ENCODE data around the gene SLC46A1.

DNA sequence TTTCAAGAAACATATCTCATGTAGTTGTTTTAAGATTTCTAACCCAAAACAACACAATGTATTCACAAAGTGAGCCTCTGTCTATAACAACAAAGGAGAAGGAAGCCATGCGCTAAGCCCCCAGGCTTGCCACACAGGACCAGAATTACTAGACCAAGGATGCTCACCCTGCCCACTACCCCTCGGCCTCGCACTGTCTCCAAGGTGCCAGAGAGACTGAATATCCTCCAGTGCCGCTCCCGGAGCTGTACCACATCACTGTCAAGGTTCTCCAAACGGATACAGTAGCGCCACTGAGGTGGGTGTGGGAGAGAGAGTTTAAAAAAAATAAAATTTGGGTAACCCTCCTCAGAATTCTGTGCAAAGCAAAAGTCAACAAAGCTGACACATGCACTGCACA lies 55.7 kb downstream of the SLC46A1 start:
- TF ChIP-seq EZH2 (optimal IDR thresholded peaks at IDR 0.05; ENCODE audit: low read depth, low read length) (no peak), EZH2phosphoT487 (IDR thresholded peaks at IDR 0.05; ENCODE audit: low read length) (no peak)
- TF ChIP-seq, protein P1, sequence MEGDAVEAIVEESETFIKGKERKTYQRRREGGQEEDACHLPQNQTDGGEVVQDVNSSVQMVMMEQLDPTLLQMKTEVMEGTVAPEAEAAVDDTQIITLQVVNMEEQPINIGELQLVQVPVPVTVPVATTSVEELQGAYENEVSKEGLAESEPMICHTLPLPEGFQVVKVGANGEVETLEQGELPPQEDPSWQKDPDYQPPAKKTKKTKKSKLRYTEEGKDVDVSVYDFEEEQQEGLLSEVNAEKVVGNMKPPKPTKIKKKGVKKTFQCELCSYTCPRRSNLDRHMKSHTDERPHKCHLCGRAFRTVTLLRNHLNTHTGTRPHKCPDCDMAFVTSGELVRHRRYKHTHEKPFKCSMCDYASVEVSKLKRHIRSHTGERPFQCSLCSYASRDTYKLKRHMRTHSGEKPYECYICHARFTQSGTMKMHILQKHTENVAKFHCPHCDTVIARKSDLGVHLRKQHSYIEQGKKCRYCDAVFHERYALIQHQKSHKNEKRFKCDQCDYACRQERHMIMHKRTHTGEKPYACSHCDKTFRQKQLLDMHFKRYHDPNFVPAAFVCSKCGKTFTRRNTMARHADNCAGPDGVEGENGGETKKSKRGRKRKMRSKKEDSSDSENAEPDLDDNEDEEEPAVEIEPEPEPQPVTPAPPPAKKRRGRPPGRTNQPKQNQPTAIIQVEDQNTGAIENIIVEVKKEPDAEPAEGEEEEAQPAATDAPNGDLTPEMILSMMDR (IDR thresholded peaks at IDR 0.05; ENCODE audit: low read length): no peak

All from MM.1S (cell line).